Activated T-helper 9 cell treated with anti-CD3 and anti-CD28 coated beads, Interleukin-2, amount 50 U/mL, for 16 hours (primary cell): Measurements from ENCODE around the gene FGF21.
"Not testable (repeated sequence)": the region's sequence is repeated elsewhere in the genome, so short reads cannot be mapped to it uniquely, and the experiment has no call there.

ENCODE experiments used
- DNase-seq: peaks from one replicate; pipeline ENCODE4 v3.0.0-alpha.2; 2020; ENCODE audit warnings: low read depth

FGF21 gene, protein sequence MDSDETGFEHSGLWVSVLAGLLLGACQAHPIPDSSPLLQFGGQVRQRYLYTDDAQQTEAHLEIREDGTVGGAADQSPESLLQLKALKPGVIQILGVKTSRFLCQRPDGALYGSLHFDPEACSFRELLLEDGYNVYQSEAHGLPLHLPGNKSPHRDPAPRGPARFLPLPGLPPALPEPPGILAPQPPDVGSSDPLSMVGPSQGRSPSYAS

DNA sequence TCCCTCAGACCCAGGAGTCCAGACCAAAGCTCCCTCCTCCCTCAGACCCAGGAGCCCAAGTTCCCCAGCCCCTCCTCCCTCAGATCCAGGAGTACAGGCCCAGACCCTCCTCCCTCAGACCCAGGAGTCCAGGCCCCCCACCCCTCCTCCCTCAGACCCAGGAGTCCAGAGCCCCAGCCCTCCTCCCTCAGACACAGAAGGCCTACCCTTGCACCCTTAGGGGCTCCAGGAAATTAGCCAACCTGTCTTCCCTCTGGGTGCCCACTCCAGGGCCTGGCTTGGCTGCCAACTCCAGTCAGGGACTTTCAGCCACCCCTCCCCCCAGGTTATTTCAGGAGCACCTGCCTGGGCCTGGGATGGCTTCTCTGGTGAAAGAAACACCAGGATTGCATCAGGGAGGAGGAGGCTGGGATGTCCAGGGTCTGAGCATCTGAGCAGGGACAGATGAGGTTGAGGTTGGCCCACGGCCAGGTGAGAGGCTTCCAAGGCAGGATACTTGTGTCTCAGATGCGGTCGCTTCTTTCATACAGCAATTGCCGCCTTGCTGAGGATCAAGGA lies at the start of gene FGF21:
FGF21 (plus strand) TSS at position 441 of the 558 bp plus-strand sequence. CDS start 713 bp downstream, outside the sequence.
- DNase-seq = no peak

DNA sequence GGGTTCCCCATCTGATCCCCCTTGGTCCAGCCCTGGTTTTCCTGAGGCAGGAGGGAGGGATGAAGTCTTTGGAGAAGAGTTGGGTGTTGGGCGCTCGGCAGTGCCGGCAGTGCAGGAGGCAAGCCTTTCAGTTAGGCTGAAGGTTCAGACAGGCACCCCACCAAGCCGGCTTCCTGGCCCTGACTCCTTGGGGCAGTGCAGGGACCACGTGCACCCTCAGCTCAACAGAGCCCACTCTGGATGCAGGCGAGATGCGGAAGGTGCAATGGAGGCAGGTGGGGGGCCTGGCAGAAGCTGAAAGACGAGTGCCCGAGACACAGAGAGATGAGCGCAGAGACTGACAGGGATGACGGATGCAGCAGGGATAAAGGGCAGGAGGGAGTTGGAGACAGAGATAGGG lies 46.9 kb upstream of the FGF21 start:
- DNase-seq = no peak

DNA sequence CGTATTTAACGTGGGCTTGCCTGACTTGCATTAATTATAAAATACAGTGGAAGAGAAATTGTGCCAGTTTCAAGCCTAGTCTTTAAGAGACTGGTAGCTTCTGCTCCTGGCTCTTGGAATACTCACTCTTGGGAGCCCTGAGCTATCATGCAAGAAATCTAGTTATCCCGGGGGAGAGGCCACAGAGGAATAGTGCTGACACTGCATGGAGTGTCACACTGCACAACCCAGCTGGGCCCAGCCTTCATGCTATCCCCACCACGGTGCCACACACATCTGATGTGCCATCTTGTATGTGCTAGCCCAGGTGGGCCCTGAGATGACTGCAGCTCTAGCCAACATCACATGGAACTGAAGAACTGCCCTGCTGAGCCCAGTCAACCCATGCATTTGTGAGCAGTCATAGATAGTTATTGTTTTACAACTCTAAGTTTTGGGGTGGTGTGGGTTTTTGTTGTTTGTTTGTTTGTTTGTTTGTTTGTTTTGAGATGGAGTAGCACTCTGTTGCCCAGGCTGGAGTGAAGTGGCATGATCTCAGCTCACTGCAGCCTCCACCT lies 44.1 kb upstream of the FGF21 start:
- no peak for DNase-seq

DNA sequence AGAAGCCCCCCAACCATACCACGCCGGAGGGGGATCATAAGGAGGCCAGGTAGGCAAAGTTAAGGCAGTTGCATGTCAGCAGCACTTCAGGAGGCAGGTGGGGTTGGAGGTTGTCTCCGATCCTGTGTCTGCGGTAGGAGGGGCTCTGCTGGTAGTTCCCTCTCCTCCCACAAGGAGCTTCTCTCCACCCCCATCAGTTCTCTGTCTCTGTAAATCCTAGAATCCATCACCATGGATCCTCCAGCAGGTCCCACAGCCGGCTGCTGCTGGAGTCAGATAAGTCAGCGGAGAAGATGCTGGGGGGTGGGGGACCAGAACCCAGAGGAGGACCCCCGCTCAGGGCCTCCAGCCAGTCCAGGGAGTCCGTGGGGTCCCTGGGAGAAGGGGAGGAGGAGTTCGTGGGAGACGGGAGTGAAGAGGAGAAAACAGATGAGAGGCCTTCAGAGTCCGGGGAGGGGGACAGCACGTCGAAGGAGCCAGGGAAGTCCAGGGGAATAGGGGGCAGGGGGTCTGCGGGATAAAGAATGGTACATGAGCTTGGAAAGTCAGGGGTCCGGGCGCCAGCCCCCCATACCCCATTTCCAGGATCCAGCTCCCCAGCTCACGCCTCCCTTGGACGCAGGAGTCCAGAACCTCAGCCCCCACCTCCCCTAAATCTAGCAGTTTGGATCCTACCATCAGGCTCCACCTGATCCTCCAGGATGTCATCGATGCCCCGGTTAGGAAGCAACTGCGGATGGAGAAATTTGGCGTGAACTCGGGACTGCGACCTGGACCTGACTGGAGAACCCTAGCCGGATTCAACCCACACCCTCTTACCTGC lies 42.1 kb upstream of the FGF21 start:
- no peak for DNase-seq

DNA sequence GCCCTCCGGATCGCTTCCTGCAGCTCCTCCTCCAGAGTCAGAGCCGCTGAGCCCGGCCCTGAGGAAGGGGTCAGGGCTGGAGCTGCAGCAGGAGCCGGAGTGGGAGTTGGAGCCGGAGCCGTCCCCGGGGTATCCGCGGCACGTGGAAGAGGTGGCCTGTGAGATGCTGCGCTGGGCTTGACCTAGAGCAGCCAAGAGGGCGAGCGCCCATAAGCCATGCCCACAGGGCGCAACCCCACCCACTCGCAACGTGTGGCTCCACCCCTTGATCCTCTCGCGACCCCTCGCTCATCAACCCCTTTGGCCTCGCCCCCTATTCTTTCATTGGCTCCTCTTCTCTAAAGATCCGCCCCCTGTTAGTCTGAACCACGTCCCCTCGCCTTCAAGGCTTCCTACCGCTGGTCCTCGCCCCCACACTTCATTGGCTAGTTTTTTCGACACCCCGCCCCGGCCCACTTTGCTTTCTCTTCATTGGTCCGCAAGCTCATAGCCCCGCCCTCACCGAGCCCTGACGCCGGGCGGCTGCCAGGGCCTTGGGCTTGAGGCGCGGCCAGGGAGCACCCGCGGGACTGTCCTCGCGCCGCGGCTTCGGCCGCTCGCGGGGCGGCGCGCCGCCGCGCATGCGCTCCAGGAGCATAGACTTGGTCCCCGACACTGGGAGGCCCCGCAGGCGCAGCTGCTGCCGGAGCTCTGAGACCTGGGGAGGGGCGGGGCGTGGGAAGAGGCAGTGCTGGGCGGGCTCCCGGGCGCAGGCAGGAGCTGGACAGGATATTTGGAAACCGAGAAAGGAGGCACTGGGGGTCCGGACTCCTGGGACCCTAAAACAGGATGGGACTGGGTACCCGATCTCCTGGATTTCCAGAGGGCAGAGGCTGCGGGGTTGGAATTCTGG lies 41.2 kb upstream of the FGF21 start:
- DNase-seq = peak; percentile 94

DNA sequence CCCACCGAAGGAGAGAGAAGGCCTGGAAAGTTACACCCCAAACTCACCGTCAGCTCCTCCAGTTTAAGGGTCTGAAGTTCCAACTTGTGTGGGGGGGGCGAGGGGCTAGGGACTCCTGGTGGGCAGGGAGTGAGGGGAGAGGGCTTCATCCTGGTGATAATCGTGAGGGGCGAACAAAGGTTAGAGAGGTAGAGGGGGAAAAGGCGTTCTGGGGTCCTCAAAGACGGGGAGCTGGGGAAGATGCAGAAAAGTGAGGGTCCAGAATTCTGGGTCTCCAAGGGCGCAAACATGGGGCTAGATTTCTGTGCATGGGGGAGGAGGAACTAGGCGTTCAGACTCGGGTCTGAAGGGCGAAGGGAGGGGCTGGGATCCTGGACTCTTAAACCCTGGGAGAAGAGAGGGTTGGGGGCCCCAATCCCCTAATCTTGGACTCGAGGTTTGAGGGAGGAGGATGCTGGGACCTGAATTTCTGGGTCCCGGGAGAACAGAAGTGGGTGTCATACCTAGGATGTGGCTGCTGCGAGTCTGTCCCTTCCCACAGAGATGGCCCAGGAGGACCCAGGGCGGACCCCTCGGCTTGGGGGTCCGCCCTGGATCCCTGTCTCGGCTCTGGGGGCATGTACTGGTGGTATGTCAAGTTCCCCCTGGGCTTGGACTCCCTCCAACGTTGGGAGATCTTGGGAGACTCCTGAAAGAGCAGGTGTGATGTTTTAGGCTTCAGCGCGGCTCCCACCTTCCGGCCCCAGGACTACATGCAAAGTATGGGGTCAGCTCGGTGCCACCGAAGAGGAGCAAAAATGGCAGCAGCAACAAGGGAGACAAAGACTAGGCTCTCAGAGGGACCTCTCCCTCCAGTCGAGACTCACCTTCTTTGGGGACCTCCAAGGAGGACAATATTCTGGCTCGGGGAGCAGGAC lies 40.3 kb upstream of the FGF21 start:
- DNase-seq = no peak

DNA sequence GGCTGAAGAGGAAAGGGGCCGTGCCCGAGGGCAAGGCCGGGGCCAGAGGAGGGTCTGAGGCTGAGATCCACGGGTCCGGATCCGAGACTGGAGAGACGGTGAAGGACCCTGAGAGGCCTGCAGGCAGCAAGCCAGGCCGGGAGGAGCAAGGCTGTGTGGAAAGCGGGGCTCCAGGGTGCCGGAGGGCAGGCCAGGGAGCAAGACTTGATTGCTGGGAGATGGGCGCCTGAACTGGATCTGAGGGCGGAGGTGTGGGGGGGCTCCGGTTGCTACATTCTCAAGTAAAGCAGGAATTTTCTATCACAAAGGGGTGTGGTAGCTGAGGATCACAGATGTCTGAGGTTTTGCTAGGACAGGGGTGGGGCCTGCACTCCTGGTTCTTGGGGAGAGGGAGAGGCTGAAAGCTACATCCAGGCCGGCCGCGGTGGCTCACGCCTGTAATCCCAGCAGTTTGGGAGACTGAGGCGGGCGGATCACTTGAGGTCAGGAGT lies 39.6 kb upstream of the FGF21 start:
- no peak for DNase-seq

DNA sequence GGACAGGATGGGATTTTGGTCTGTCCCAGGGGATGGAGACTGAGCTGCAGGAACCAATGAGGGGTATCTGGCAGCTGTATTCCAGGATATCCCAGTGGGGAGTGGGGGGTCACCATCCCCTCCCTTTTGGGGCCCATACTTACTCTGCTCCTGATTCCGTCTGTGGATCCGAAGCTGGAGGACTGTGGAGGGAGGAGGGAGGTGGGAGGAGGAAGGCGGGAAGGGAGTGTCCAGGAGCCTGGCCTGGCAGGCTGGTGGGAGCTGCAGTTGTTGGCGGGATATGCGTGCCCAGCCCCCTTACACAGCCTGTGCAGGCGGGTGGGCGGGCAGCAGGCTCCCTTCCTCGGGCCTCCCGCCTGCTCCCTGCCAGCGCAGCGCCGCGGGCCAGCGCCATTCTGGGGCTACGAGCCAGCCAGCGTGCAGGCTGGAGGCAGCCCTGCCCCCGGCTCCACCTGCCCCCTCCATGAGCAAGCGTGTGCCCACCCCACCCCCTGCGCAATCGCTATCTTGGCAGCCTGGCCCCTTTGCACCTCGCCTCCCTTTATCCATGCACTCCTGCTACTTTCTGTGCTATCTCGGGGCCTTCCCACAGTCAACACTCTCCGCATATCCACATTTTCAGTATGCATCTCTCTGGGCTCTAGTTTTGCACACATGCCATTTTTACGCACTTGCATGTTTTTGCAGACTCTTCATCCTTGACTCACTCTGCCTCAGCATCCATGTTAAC lies 38.6 kb upstream of the FGF21 start:
- DNase-seq = no peak

DNA sequence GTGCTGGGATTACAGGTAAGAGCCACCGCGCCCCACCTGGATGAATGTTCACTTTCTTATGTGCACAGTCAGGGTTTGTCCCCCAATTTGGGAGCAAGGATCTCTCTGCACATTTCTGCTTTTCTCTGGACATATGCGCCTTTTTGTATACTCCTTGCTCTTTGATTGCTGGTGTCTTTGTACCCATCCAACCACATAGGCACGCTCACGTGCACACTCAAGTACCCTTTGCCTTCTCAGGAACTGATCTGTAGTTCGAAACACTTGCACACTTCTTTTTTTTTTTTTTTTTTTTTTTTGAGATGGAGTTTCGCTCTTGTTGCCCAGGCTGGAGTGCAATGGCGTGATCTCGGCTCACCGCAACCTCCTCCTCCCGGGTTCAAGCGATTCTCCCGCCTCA lies 37.2 kb upstream of the FGF21 start:
- not testable (repeated sequence) for DNase-seq

DNA sequence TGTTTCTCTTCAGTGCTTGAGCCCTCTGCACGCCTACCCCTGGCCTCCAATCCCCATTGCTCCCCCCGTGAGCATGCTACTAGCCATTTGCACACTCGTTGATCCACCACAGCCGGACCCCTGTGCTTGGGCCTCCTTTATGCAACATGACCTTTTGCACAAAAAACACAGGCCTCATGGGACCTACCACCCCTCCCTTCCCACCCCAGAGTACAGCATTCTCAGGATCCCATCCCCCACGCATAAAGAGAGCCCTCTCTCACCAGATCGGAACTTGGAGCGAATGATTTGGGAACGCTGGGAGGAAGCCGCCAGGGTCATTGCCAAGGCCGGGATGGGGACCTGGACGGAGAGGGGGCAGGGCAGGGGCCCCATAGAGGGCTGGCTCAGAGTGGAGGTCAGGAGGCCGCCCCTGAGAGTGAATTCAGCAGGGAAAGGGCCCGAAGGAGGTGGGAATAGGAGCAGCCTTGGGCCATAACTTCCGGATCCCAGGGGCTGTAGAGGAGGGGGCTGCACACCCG lies 36.6 kb upstream of the FGF21 start:
- DNase-seq = no peak

DNA sequence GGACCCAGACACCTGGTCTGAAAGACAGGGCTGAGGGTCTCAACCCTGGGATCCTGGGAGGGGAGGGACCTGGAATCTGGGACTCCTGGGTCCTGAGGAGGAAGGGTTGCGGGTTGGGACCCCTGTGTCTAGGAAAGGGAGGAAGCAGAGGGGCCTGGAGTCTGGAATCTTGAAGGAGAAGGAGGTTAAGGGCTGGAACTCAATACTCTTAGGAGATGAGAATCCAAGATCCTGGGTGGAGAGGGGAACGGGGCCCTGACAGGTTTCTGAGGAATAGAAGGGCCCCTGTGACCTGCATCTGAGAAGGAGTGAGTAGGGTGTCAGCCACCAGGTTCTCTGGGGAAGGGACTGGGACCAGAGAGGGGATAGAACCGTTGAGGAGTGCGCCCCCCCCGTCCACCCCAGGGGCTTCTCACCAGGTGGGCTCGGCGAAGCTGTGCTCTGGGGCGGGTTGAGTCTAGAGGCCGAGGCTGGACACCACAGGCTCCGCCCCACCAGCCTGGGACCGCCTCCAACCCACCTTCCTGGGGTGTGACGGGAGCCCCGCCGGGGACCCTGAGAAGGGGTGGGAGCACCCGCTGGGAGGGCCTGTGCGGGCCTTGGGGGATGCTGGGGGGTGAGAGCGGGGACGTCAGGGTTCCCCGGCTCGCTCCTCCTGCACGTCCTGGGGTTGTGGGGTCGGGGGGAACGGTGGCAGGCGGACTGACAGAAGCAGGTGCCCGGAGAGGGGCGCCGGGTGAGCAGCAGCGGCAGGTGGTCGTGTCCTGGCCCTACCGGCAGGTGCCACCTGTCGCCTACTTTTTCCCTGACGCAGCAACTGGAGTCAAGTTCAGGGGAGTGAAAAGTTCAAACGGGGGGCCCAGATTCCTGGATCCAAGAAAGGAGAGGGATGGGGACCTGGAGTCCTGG lies 35.8 kb upstream of the FGF21 start, which contains the start of gene MAMSTR:
MAMSTR (minus strand) TSS at position 463 of the 909 bp plus-strand sequence. CDS start 694 bp downstream, outside the sequence.
- no peak for DNase-seq

DNA sequence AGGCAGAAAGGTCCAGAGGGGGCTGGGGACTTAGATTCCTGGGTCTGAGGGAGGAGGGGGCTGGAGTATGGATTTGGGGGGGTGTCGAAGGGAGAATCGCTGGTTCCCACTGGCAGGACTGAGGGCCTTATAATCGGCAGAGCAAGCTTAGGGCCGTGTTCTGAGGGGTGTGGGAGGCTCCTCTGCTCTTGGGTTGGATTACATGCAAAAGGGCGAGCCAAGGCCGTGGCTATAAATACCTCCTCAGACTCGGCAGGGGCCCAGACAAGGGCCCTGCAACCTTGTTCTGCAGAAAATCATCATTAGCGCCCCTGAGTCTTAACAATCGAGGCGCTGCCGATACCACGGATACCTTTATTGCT lies 35.1 kb upstream of the FGF21 start:
- DNase-seq = no peak

DNA sequence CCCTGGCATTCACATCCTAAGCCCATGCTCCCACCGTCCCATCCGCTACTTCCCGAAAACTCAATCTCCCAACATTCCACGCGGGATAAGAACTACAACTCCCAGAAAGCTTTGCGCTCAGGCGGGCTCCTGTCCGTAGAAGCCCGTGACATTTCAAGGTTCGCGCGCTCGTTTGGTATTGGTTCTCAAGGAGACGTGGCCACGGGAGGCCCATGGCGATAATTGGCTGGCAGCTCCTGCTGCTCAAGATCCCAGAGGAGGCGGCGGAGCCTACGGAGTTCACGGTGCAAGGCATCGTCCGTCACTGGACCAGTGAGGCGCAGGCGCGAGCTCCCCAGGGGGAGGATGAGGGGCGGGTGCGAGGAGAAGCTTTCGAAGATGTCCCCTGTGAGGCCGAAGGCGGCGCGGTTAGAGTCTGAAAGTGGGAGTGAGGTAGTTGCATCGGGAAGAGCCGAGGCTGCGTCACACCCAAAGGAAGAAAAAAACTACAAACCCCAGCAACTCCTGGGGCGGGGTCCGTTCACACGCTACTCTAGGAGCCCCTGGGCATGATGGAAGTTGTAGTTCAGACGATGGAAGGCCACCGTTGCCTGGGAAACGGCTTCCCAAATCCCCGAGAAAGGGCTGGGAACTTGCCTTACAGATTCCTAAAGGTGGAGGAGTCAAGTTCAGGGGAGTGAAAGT lies 34.6 kb upstream of the FGF21 start:
- DNase-seq = peak; percentile 83

DNA sequence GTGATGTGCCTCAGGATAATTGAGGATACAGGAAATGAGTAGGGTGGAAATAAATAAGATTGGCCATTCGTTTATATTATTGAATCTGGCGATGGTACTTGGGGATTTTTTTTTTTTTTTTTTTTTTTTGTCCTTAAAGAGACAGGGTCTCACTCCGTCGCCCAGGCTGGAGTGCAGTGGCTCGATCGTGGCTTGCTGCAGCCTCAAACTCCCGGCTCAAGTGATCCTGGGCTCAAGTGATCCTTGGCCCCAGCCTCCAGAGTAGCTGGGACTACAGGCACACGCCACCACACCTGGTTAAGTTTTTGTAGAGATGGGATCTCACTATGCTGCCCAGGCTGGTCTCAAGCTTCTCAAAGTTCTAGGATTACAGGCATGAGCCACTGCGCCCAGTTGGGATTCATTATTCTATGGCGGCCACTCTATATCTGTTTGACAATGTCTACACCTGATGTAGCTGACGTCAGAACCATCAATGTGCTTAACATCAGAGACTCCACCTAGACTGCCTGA lies 33.1 kb upstream of the FGF21 start:
- DNase-seq = no peak

DNA sequence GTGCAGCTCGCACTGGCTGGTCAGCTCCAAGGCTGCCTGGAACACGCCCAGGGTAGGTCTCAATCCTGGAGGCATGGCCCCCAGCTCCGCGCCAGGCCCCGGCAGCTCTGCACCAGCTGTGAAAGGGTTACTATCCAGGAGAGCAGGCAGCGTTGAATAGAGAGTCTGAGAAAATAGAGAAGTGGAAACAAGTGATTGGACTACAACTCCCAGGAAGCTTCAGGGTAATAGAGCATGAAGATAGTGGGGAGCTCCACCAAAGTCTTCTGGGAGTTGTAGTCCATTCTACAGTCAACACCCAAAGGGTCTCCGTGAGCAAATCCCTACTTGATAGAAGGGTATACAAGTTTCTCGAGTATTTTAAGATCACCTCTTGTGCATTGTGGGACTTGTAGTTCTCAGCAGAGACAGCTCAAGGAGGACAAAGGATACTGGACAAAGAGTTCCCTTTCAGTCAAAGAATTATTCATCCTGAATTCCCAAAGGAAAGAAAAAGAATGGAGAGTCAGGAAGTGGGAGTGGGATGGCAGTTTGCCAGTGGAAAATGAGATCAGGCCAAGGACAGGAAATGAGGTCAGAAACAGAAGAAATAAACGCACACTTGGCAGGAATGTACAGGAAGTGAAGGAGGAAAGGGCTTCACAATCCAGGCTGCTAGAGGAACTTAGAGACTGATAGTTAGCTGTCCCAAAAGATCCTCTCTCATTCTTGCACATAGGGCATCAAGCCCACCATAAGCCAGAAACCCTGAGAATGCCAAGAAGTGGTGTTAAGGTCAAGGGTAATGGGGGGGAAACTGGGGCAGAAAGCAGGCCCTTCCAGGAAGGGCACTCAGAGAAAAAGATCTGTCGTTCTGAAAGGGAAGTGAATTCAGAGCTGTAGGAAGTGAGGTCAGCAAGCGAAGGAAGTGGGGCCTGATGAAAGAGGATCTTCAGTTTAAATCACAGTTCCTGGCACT lies 30.2 kb upstream of the FGF21 start:
- no peak for DNase-seq

DNA sequence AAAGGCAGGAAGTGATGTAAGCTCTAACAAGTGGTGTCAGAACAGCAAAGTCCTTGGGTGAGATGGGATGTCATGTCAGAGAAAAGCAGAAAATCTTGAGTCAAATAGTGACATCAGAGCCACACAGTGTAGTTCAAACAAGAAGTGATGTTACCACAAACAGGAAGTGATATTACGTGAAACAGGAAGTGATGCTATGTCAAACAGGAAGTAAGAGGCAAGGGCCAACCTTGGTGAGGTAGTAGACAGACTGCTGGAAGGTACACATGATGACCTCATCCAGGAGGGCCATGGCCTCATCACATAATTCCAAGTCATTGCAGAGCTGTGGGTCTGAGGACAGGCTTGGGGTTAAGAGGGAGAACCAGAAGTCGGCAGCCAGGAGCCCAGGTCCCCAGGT lies 28.8 kb upstream of the FGF21 start:
- DNase-seq = no peak
